ENCODE results near the gene PIP4K2A.
"Not testable (repeated sequence)": the region's sequence is repeated elsewhere in the genome, so short reads cannot be mapped to it uniquely, and the experiment has no call there.

The PIP4K2A gene

DNA sequence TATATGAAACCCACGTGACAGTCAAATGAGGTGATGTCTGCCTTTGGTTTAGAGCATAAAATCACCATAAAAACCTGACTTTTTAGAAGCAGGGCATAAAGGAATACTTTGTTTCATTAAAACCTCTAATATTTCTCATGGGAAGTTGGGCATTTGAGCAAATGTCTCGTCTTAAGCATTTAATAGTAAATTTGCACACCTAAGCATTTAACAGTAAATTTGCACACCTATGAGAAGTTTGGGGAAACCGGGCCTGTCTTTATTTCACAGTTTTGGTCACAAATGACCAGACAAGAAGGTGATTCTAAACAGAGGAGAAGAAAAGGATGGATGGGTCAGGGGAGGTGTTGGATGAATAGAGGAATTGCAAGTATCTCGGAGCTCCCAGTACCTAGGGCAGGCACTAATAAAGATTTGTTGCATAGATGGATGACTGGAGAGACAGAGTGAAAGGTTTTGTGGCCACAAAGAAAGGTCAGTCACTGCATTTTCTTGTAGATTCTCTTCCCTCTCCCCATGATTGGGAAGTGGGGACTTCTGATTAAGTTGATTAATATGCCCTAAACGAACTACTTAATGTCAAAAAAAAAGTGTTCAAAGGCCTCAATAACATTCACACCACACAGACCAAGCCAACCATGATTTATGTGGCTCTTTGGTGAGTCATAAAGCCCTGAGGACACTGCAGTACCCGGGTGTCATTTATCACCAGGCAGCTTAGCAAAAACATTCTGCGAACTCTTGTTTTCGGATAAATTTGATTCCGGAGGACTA is 210.9 kb downstream of the PIP4K2A start:
- FAIRE-seq = no peak

DNA sequence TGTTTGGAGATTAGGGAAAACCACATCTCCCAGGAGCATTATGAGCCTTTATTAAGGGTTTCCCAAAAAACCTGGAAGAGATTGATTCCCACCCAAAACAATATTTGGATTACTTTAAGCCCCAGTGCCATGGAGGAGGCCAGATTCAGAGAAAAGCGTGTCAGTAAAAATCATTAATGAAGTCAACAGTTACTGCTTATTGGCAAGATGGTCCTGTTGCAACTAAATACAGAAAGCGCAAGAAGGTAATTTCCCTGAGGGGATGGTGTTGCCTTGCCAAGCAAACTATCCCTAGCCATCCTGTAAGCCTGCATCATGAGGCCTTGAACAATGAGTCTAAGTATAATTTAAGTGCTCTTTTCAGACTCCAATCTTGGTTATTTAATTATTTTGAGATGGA is 212.5 kb downstream of the PIP4K2A start:
- FAIRE-seq = no peak

DNA sequence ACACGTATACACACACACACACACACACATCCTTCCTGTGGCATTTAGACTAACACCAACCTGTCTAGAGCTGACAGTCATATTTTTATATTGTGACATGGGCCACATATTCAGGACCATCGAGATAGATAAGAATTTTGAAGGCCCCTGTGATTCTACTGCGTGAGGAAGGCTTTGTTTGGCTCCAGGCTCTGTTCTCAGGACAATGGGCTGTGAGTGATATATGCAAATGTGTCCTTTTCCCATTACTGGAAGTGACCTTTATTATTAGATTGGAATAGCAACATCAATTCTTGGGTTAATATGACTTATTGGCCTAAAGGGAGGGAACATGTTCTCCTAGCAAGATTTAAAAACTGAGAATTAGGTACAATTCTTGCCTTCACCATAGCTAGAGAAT is 213.0 kb downstream of the PIP4K2A start:
- FAIRE-seq = no peak

DNA sequence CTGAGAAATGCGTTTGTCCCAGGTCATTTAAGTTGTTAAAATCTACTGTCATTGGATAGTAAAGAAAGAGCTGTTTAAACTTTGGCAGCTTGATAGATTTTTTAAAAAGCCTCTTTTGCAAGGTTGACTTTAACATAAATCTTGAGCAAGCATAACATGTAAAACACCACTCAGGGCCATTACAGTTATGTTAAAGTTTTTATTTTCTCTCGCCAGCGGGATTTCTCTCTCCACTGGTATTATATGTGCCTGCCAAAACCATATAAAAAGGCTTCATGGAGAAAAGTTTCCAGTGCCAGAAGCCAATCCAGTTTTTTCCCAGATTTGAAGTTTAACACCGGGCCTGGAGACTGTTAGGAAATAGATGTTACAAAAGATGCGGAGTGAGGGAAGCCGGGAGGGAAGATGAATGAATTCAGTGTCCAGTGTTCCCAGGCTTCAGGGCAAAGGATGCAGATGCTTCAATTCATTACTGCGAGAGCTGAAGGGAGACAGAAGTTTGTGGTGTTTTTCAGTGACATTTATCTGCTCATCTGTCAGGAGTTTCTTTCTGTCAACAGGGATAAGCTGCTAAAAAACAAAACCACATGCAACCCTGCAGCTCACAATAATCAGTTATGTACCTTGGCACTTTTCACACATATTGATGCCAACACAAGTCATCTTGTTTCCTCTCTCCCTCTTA is 213.6 kb downstream of the PIP4K2A start:
- FAIRE-seq = no peak

- FAIRE-seq = not testable (repeated sequence)
Measured at GRCh38 chr10:22499973-22500372, 214.4 kb downstream of the PIP4K2A start.

GRCh38 chr10:22495396-22495795 is 219.0 kb downstream of the PIP4K2A start:
- no peak for FAIRE-seq

DNA sequence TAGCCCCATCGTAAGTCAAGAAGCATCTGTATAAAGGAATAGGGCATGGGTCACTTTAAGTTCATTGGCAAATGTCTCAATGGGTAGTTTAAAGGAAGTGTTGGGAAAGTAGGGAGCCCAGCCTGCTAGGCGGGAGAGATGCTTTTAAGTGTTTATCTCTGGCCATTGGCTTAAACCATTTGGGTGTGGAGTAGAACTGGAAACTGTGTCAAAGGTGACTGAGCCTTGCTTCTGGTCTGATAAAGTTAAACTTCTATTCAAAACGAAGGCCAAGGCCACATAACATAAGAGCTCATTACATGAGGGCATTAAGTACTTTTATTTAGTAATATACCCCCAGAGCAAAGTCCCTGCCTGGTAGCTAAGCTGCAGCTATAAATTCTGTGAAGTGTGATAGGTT is 220.4 kb downstream of the PIP4K2A start:
- no peak for FAIRE-seq

GRCh38 chr10:22491931-22492615 is 222.3 kb downstream of the PIP4K2A start:
- FAIRE-seq = no peak

DNA sequence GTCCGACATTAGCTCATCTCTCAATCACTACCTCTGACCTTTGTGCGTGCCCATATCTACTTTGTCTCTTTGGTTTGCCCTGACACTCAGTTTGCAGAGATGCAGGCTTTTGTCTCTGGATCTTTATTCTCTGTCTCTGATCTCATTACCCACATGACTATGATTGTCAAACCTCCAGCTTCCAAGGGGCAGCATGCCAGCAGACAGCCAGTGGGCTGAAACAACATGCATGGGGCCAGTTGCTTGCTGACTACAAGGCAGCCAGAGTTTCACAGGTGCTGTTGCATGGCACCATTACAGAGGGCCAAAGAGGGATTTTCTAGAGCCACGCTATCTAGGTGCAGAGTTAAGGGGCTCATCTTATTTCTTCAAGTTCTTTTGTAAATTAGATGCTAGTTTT is 222.9 kb downstream of the PIP4K2A start:
- no peak for FAIRE-seq

GRCh38 chr10:22489975-22490374 is 224.4 kb downstream of the PIP4K2A start:
- FAIRE-seq = no peak

- no peak for FAIRE-seq
Measured at GRCh38 chr10:22489467-22489866, 224.9 kb downstream of the PIP4K2A start.

- no peak for FAIRE-seq
Measured at GRCh38 chr10:22486431-22486830, 227.9 kb downstream of the PIP4K2A start.

All from G401.6 (cell line).